Measurements from ENCODE around the gene TSEN2.

GRCh38 chr3:12449889-12450682 lies 34.2 kb upstream of the TSEN2 start:
- TF ChIP-seq ETV6 (CRISPR knock-in tag; conservative IDR thresholded peaks at IDR 0.05) (no peak), ZNF160 (CRISPR knock-in tag; IDR thresholded peaks at IDR 0.05) (no peak), PHF8 (CRISPR knock-in tag; IDR thresholded peaks at IDR 0.05) (no peak), EZH2 (conservative IDR thresholded peaks at IDR 0.05; ENCODE audit: low read depth, low read length) (no peak), MAFK (conservative IDR thresholded peaks at IDR 0.05 in 1 of 2, IDR thresholded peaks at IDR 0.05 in 1 of 2; ENCODE audit: low read length in 2 of 2) (no peak), ATF4 (CRISPR knock-in tag; IDR thresholded peaks at IDR 0.05) (no peak)
- TF ChIP-seq, protein P1, sequence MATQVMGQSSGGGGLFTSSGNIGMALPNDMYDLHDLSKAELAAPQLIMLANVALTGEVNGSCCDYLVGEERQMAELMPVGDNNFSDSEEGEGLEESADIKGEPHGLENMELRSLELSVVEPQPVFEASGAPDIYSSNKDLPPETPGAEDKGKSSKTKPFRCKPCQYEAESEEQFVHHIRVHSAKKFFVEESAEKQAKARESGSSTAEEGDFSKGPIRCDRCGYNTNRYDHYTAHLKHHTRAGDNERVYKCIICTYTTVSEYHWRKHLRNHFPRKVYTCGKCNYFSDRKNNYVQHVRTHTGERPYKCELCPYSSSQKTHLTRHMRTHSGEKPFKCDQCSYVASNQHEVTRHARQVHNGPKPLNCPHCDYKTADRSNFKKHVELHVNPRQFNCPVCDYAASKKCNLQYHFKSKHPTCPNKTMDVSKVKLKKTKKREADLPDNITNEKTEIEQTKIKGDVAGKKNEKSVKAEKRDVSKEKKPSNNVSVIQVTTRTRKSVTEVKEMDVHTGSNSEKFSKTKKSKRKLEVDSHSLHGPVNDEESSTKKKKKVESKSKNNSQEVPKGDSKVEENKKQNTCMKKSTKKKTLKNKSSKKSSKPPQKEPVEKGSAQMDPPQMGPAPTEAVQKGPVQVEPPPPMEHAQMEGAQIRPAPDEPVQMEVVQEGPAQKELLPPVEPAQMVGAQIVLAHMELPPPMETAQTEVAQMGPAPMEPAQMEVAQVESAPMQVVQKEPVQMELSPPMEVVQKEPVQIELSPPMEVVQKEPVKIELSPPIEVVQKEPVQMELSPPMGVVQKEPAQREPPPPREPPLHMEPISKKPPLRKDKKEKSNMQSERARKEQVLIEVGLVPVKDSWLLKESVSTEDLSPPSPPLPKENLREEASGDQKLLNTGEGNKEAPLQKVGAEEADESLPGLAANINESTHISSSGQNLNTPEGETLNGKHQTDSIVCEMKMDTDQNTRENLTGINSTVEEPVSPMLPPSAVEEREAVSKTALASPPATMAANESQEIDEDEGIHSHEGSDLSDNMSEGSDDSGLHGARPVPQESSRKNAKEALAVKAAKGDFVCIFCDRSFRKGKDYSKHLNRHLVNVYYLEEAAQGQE (IDR thresholded peaks at IDR 0.05; ENCODE audit: borderline replicate concordance in 1 of 2, low read depth in 1 of 2, low read length in 2 of 2), result no peak
- TF ChIP-seq, protein P2, sequence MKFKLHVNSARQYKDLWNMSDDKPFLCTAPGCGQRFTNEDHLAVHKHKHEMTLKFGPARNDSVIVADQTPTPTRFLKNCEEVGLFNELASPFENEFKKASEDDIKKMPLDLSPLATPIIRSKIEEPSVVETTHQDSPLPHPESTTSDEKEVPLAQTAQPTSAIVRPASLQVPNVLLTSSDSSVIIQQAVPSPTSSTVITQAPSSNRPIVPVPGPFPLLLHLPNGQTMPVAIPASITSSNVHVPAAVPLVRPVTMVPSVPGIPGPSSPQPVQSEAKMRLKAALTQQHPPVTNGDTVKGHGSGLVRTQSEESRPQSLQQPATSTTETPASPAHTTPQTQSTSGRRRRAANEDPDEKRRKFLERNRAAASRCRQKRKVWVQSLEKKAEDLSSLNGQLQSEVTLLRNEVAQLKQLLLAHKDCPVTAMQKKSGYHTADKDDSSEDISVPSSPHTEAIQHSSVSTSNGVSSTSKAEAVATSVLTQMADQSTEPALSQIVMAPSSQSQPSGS (CRISPR knock-in tag; IDR thresholded peaks at IDR 0.05), result no peak
